ENCODE results near the gene PGAP6.
A peak's percentile ranks its signal among the peaks of the same experiment; 100 is the strongest.
"Not testable (repeated sequence)": the region's sequence is repeated elsewhere in the genome, so short reads cannot be mapped to it uniquely, and the experiment has no call there.

The PGAP6 gene

DNA sequence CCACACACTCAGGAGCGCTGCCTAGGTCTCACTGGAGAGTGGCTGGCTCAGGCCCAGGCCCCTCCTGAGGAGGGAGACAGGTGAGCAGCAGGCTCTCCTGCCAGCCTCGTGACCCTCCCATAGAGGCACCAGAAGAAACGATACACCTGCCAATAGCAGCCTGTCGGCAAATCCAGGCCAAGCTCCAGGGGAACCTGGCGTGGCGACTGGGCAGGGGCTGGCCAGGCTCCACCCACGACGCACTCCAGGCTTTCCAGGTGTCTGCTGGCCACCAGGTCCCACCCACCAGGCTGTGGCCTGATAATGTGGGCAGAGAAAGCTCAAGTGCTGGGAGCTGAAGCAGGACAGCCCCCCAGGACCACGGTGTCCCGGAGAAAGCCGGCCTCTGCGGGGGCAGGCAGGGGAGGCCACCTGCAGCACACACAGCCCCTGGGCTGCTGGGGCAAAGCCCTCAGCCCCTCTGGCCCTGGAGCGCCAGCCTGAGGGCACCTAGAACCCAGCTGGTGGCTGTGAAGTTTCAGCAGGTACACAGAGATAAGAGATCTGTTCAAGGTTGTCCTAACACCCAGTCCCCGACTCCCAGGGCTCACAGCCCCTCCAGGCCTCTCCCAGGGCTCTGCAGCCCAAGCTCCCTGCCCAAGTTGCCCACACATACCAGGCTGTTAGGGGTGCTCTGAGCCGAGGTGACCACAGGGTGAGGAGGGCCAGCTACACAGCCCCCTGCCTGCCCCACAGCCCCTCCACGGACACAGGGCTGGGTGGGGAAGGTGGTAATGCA, 2.4 kb downstream of the PGAP6 start:
- no peak for DNase-seq (ENCODE audit: low read depth in 2 of 2)

DNA sequence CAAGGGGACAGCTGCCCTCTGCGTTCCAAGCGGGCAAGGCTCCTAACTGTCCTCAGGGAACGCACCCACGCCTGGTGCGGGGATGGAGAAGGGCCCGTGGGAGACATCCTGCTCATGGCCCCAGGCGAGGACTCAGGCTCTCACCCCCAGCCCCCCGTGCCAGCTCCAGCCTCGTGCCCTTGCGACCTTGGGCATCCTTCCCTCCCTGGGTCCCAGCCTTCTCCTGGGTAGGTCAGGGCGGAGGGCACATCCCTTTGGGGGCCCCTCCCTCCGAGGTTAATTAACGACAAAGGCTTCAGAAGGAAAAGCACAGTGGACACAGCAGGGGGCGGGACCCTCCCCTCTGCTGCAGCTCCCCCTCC, 3.0 kb downstream of the PGAP6 start:
- no peak for DNase-seq (ENCODE audit: low read depth in 2 of 2)

DNA sequence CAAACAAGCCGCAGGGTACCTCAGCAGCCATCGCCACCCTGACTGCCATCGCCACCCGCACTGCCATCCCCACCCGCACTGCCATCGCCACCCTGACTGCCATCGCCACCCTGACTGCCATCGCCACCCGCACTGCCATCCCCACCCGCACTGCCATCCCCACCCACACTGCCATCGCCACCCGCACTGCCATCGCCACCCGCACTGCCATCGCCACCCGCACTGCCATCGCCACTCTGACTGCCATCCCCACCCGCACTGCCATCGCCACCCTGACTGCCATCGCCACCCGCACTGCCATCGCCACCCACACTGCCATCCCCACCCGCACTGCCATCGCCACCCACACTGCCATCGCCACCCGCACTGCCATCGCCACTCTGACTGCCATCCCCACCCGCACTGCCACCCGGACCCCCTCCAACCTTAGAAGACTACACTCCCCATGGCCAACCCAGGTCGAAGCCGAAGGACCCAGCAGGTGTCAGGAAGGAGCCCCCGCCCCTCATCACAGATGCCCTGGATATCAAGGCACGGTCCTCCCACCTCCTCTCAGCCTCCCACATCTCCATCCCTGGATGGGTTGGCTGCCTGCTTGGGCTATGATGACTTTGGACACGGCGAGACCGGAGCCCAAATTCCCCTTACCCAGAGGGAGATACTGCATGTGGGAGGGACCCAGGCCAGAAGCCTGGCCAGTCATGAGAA, 3.5 kb downstream of the PGAP6 start:
- not testable (repeated sequence) for DNase-seq (ENCODE audit: low read depth in 2 of 2)

DNA sequence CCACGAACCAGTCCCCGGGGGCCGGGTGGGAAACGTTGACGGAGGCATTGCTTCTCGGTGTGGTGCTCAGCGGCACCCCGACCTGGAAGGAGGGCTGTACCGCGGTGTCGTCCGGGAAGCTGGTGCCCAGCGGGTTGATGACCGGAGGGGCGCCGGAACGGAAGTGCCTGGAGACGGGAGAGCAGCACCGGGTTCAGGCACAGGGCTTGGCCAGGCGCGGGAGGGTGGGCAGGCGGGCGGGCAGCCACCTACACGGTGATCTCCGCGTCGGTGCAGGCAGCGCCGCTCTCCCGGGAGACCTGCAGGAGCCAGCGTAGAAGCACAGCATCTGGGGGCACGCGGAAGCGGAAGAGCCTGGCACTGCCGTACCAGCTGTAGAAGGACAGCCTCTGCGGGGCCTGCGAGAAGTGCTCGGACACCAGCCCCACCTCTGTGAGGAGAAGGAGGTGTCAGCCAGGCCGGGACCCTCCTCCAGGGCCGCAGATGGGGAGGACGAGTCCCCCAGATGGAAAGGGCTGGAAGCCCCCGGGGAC, 4.3 kb downstream of the PGAP6 start:
- DNase-seq (ENCODE audit: low read depth in 2 of 2): no peak

DNA sequence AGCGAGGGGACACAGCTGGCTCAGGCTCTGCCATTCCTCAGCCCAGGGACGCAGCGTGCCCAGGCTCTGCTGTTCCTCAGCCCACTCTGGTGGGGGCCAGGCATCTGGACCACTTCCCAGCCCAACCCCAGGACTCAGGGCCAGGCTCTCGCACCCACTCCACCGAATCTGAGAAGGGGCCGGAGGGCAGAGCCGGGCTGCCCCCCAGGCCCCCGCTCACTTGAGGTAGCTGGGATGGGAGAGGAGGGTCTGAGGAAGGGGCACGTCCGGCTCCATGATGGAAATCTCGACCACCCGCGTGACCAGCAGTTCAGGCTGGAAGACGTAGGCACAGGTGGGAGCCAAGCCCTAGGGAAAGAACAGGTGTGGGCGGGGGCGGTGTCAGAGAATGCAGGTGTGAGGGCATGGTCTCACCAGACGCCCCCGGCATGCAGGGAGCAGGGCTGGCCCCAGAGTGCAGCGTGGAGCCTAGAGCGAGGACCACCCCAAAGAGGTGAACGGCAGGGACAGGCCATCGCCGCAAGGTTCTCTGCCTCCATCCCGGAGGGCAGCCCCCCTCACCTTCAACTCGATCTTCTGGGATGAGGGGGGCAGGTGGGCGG, 4.9 kb downstream of the PGAP6 start:
- DNase-seq (ENCODE audit: low read depth in 2 of 2): no peak

DNA sequence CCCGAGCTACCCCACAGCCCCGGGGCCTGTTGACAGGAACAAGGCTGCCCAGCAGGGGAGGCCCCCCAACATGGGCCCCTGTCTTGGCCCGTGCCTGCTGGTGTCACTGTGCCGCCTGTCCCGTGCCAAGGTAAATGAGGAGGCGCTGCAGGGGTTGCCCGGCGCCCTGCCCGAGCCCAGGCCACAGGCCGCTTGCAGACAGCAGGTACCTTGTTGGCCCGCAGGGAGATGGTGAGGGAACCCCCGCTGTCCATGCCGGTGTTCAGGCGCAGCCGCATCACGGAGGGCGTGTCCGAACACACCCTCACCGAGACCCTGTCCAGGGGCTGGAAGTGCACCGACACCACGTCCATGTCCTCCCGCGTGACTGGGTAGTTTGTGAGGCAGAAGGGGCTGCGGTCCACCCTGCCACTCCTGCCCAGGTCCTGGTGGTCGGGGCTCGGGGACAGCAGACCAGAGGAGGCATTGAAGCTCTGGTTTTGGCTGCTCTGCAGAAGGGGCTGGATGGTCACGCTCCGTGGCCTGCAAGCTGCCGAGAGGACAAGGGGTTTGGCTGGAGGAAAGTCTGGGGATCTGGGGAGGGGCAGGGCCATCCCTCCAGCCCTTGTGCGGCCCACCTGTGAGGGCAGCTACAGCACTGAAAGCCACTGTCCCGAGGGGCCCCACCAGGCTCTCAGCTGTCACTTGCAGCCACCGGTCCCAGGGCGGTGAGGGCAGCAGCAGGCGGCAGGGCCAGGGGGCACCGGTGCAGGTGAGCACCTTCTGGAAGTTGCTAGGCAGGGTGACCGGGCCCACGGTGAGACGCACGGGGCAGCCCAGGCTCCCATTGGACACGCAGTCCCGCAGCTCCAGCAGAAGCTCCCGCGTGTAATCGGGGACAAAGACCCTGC, 5.6 kb downstream of the PGAP6 start:
- no peak for DNase-seq (ENCODE audit: low read depth in 2 of 2)

DNA sequence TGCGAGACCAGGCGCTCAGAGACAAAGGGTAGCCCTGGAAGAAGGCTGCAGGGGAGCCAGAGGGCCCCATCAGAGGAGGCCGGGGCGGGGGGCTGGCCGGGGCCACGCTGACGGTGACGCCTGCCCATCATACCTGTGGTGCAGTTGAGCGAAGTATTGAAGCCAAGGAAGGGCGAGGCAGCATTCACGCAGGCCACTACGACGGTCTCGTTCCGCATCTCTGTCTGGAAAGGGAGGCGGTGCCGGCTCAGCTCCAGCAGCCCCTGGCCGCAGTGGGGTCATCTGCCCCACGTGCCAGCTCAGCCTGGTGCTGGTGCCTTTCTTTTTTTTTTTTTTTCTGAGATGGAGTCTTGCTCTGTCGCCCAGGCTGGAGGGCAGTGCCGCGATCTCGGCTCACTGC, 6.6 kb downstream of the PGAP6 start:
- no peak for DNase-seq (ENCODE audit: low read depth in 2 of 2)

DNA sequence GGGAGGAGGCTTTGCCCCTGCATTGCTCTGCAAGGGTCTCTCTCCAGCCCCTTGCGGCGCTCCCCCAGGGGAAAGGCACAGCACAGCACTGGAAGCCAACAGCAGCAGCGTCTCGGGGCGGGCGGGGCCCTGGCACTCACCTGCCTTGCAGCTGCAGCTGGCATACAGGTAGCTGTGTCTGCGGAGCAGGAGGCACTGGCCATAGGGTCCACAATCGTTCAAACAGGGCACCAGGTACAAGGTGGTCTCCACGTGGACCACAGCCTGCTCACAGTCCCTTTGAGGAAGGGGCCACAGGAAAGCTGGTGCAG, 7.2 kb downstream of the PGAP6 start:
- DNase-seq (ENCODE audit: low read depth in 2 of 2): no peak

DNA sequence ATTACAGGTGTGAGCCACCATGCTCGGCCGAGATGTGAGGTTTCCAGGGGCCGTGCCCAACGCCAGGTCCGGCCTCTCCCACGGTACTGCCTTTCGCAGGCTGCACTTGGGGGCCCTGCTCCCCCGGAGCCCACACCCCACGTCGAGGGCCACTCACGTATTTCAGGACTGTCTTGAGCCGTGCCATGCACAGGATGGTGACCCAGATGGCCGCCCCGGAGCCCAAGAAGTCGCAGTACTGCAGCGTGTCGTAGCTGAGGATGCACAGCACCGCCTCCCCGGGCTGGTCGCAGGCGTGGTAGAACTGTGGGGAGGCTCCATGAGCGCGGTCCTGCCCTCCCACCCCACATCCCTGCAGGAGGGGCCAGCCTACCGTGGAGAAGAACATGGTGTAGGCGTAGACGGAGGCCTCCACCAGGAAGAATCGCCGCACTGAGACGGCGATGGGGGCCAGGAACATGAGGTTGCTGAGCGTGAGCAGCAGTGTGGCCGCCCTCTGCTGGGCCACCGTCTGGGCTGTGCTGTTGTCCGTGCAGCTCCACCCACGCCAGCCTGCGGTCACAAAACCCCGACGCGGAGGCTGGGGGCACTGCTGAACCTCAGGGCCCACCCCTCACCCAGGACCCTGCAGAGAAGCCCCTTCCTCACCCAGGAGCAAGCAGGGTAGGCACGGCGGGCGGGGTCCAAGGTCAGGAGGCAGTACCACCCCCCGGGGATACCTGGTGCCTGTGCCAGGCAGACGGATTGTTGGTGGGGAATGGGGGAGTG, 7.7 kb downstream of the PGAP6 start:
- no peak for DNase-seq (ENCODE audit: low read depth in 2 of 2)

DNA sequence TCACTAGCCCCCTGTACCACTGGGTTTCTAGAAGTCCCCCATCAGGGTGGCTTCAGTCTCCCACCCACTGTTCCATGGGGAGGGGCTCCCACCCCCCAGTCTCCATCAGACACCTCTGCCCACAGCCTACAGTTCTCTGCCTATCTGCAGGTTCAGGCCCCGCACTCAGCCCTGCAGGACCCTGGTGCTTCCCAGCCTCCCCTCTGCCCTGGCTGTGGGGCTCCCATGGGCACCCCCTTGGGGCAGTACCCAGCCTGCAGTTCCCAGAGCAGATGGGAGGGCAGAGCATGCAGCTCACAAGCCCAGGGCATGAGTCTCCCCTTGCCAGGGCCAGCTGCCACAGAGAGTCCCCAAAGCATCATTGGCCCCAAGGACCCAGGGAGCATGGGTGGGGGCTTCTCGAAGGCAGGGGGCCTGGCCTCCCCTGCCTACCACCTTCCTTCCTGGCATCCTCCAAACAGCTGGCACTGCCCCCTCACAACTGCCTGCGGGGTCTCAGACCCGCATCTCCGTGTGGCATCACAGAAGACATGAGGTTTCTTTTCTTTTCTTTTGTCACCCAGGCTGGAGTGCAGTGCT, 8.7 kb downstream of the PGAP6 start:
- no peak for DNase-seq (ENCODE audit: low read depth in 2 of 2)

DNA sequence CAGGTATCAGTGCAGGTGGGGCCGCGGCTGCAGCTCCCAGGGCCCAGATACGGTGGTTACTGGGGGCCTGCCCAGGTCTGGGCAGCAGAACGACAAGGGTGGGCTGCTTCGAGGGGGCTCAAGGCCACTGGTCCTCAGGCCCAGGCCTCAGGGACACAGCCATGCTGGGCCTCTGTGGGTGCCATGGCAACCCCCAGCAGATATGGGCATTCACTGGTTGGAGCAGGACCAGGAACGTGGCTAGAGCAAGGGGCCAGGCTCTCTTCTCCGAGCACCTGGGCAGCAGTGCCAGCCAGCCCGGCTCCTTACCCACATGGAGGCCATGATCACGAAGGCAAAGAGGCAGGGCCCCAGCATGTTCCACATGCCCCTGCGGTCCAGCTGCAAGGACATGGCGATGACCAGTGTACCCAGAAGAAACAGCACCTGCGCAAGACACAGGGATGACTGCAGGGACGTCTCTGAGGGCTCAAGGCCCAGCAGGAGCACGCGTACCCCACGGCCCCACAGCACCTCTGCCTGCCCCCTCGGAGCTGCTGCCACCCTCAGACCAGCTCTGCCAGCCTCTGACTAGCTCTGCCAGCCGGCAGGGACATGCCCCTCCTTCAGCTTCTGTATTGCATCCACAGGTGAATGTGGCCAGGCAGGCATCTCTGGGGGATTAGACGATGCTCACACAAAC, 9.3 kb downstream of the PGAP6 start:
- DNase-seq (ENCODE audit: low read depth in 2 of 2): no peak

DNA sequence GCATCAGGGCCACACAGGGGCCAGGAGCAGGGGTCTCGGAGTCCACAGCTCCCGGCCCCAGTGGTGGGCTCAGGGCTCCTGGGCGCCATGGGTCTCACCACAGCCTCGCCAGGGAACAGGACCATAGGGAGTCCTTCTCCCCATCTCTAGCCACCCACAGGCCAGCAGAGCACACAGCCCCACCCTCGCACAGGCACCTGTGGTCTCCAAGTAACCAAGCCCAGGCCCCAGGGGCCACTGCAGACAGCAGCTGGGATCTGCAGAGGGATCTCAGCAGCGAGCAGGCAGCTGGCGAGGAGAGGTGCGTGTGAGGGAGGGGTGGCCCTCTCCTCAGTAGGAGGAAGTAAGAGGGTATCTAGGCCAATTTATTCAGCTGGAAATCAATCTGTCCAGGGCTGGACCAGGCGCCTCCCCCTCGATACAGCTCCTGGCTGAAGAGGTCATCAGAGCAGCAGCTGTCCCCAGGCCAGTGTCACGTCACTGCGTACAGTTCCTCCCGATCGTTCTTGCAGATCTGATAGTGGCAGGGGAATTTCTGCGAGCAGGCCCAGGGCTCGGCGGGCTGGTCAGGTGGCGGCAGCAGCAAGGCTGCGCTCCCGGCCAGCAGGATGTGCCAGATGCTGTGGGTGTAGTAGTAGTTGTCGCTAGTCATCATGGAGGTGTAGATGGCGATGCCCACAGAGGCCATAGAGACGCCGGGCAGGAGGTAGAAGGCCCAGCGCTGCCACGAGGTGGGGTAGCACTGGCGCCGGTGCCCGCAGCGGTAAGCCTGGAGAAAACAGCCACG, 10.1 kb downstream of the PGAP6 start:
- no peak for DNase-seq (ENCODE audit: low read depth in 2 of 2)

DNA sequence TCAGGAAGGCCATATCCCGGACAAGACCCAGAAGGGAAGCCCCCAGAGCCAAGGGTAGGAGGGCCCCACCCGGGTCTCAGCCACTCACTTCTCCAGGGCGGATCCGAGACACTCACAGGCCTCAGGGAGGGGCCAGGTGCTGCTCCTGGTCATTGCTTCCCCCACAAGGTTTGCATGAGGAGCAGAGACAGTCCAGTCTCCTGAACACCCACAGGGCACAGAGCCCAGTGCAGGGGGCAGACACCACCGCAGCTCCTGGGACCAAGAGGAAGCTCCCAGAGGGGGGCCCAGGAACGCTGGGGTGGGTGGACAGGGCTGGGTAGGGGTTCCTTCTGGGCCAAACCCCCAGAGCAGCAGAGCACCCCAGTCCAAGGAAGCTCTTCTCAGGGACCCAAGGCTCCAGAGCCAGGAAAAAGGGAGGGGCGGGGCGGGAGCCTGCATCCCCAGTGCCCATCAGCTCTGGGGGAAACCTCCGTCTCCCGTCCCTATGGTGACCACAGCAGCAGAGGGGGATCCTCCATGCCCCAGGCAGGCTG, 10.7 kb downstream of the PGAP6 start:
- DNase-seq (ENCODE audit: low read depth in 2 of 2): no peak

DNA sequence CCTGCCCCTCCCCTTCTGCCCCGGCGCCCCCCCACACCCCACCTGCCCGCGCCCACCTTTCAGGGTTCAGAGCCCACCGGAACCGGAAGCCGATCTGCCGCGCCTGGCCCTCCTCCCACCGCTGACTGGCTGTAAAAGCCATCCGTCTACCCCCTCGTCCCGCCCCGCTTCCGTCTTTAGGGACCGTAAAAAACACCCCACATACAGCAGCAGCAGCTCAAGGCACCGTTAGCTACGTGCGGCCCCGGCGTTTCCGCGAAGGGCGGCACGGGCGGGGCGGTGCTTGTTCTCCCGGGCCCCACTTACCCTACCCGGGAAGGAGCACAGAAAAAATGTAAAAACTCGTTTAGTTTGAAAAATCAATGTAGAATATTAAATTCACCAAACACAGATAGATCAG, 11.3 kb downstream of the PGAP6 start, which contains the start of gene MRPL28:
Gene MRPL28 (minus strand): TSS at position 96 of the 400 bp plus-strand sequence. CDS start 320 bp downstream, outside the sequence.
- DNase-seq (ENCODE audit: low read depth in 2 of 2): peak; percentile 92 to 94

DNA sequence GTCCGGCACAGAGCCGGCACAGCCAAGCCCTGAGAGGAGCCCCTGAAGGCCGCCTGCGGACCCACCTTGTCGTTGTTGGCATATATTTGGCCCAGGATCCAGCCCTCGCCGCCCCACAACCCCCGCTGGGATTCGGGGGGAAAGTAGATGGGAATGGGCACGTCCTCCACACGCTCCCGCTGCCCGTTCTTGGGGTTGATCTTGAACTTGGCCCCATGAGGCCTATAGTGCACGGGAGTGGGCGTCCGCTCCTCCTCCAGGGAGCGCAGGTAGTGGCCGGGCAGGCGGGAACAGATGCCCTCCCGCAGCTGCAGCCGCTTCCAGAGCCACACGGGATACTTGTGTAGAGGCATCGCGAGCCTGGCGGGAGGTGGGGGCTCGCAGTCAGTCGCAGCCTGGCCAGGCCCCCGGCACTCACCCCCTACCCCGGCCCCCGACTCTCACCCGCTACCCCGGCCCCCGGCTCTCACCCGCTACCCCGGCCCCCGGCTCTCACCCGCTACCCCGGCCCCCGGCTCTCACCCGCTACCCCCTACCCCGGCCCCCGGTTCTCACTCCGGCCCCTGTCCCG, 11.8 kb downstream of the PGAP6 start:
- no peak for DNase-seq (ENCODE audit: low read depth in 2 of 2)

DNA sequence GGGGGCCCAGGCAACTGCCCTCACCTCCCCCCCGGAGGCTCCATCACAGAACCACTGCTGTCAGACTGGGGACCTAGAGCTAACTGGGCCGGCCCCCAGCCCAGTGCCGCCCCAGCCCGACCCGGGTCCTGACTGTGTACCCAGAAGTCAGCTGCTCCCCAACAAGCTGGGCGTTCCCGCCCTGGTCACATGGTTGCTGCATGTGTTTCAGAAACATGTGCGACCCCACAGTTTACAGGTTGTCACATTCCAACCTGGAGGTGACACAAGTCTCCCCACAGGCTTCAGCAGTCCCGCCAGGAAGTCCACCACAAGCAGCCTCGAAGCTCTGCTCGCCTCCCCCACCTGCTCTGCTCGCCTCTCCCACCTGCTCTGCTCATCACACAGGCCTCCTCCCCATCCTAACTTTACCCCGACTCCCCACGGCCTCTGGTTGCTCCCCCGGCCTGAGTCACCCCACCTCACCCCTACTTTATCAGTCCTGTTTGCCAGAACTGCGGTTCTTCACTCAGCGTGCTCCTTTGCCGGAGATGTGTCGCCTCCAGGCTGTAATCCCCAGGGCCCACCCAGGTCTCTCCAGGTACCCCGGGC, 12.4 kb downstream of the PGAP6 start:
- DNase-seq (ENCODE audit: low read depth in 2 of 2): no peak

DNA sequence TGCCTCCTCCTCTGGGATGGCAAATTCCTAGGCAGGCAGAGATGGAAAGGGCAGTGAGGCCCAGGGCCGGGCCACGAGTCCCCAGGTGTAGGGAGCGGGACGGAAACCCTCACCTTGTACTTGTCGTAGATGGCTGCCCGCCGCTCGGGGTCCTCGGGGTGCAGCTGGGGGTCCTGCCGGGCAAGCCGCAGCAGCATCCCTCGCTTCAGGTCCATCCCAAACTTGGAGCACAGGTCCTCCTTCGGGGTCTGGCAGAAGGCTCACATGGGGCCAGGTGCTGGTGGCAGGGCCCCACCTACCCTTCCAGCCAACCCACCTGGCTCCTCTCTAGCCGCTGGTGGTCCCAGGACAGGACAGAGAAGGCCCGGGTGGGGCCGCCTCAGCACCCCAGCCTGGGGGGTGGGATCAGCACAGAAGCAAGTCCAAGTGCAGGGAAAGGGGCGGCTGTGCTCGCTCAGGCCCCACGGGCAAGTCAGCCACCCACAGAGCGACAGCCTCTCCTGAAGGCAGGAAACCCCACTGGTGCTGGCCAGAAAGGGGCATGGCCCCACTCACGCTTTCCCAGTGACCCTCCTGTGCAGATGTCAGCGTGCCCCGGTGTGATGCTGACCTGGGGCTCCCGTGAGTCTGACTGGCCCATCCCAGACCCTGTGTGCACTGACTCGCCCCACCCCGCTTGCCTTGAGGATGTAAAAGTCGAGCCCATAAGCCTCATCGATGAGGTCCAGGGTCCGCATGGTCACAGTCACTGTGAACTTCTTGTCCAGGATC, 13.2 kb downstream of the PGAP6 start:
- no peak for DNase-seq (ENCODE audit: low read depth in 2 of 2)

Measured in activated CD4-positive, alpha-beta T cell treated with anti-CD3 and anti-CD28 coated beads for 24 hours (primary cell).